ENCODE results near the gene TTLL13. TPM values are rescaled to one million over a fixed set of nuclear protein-coding genes. Genes with fewer than 3 reads are reported as not detected.
A peak's percentile ranks its signal among the peaks of the same experiment; 100 is the strongest.

Gene TTLL13
- total and polyA plus RNA-seq, 2 of the 8 experiments (the other 6 are each of a cell fraction or from before 2014, with no cell fraction given) = 0.03 TPM; not detected in 1

DNA sequence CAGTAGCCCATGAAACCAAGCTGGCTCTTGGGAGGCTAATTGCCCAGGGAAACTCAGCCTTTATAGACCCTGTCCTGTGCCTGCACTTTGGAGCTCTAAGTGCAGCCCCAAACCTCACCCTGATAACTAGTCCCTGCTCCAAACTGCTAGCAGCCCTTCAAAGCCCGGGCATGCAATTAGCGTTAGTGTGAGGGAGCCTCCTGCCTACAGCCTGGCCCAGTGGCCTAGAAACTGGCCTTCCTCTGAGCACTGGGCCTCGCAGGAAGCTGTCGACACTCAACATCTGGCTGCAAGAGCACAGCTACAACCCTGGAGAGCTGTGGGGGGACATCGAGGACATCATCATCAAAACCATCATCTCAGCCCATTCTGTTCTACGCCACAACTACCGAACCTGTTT, 8.4 kb downstream of the TTLL13 start:
- Histone ChIP-seq H4K5ac (ENCODE audit: insufficient read length, low read depth, low read length) (no peak overlapping the region), H3K56ac (replicated peaks; ENCODE audit: insufficient read length, low read depth, low read length) (no peak overlapping the region), H3K79me2 (ENCODE audit: control insufficient read depth in 1 of 2, insufficient read depth in 2 of 2, low read length in 2 of 2) (no peaks in the 10 kb centered on the region), H3K27me3 (replicated peaks in 1 of 4; ENCODE audit: control insufficient read depth in 3 of 4, extremely low read depth in 1 of 4, insufficient read depth in 3 of 4, low read length in 3 of 4) (no peaks in the 10 kb centered on the region), H2AK5ac (ENCODE audit: low read depth, low read length) (no peak overlapping the region), H3K23ac (ENCODE audit: insufficient read length) (no peak overlapping the region), H3K18ac (ENCODE audit: extremely low read depth, low read length) (no peak overlapping the region), H2BK15ac (ENCODE audit: low read length) (no peak overlapping the region), H2BK20ac (ENCODE audit: low read length) (no peak overlapping the region), H3K36me3 (ENCODE audit: control insufficient read depth in 2 of 4, insufficient read depth in 4 of 4, low read length in 3 of 4) (no peaks in the 10 kb centered on the region), H3K79me1 (ENCODE audit: low read depth, low read length) (no peaks in the 10 kb centered on the region), H3K9ac (replicated peaks in 1 of 4; ENCODE audit: extremely low read depth in 1 of 4, low read depth in 3 of 4, low read length in 3 of 4) (no peak overlapping the region), H2BK12ac (ENCODE audit: low read depth, low read length) (no peak overlapping the region), H3K14ac (ENCODE audit: insufficient read length) (no peak overlapping the region), H3K23me2 (ENCODE audit: low read depth, low read length) (no peaks in the 10 kb centered on the region), H4K91ac (replicated peaks; ENCODE audit: insufficient read length, low read length) (no peak overlapping the region), H3K4ac (replicated peaks; ENCODE audit: insufficient read length, low read depth, low read length) (no peak overlapping the region), H4K20me1 (replicated peaks in 1 of 2; ENCODE audit: control insufficient read depth in 1 of 2, insufficient read depth in 2 of 2, low read length in 2 of 2) (no peaks in the 10 kb centered on the region), H3K4me2 (ENCODE audit: insufficient read depth in 1 of 2, low read depth in 2 of 2, low read length in 2 of 2) (no peak overlapping the region), H4K8ac (ENCODE audit: extremely low read depth, insufficient read depth, low read length) (no peak overlapping the region), H3K4me1 (replicated peaks in 1 of 4; ENCODE audit: control insufficient read depth in 3 of 4, insufficient read depth in 4 of 4, low read length in 3 of 4) (no peaks in the 10 kb centered on the region), H2AFZ (ENCODE audit: low read length) (no peak overlapping the region), H3K9me3 (ENCODE audit: insufficient read depth in 2 of 2, low read depth in 1 of 2, low read length in 1 of 2) (no peaks in the 10 kb centered on the region), H2BK120ac (replicated peaks; ENCODE audit: low read depth, low read length) (no peak overlapping the region), H3K4me3 (ENCODE audit: extremely low read depth in 1 of 4, insufficient read depth in 2 of 4, low read depth in 3 of 4, low read length in 4 of 4) (no peak overlapping the region), H2BK5ac (ENCODE audit: low read depth, low read length) (0 out of 2 replicates have a peak overlapping the region, but pooled peaks have one; percentile 9), H3K27ac (ENCODE audit: low read depth, low read length) (no peak overlapping the region)
- WGBS, 2 experiments (ENCODE audit: extremely low coverage in 1 of 2, insufficient coverage in 1 of 2, insufficient read length in 1 of 2, insufficient replicate concordance in 2 of 2, low coverage in 1 of 2, low lambda C conversion rate in 2 of 2, missing lambda C conversion rate in 1 of 2) = 93% methylated on average over 7 of the region's 7 CpGs; no CpG with 5 or more reads in 1 of the 2 experiments
- ChIA-PET POLR2A (ENCODE audit: partially characterized antibody) (interaction anchor here (0.5 to 1.3 kb wide), 3 partner anchors 8 to 1418 kb away, joined by 3 to 4 read pairs (median 4); partner anchors contain the start of gene NGRN), CTCF (ENCODE audit: partially characterized antibody) (interaction anchor here (0.7 to 2.0 kb wide), 4 partner anchors 10 to 29 kb away, joined by 3 to 8 read pairs (median 4); no protein-coding TSS in a partner anchor)
- DNase-seq (ENCODE audit: low read depth in 1 of 2, low spot score in 2 of 2) = no peak
- no peak for FAIRE-seq
- no peak for TF ChIP-seq SIX5 (IDR thresholded peaks at IDR 0.05; ENCODE audit: low read depth, low read length)
- TF ChIP-seq SP4 (IDR thresholded peaks at IDR 0.05; ENCODE audit: low read length) = no peak
- TF ChIP-seq SIRT6 (IDR thresholded peaks at IDR 0.05; ENCODE audit: low read length) = no peak
- no peak for TF ChIP-seq ZNF274 (IDR thresholded peaks at IDR 0.05; ENCODE audit: borderline replicate concordance, extremely low read depth, low read length)
- no peak for TF ChIP-seq JUND (IDR thresholded peaks at IDR 0.05; ENCODE audit: low read length)
- TF ChIP-seq BCL11A (IDR thresholded peaks at IDR 0.05; ENCODE audit: low read depth in 2 of 2, low read length in 2 of 2) = no peak
- TF ChIP-seq BRCA1 (IDR thresholded peaks at IDR 0.05; ENCODE audit: low read depth, low read length) = no peak
